ENCODE results near the gene CEACAM16. TPM values are rescaled to one million over a fixed set of nuclear protein-coding genes. Genes with fewer than 3 reads are reported as not detected.
"Not testable (repeated sequence)": the region's sequence is repeated elsewhere in the genome, so short reads cannot be mapped to it uniquely, and the experiment has no call there.

CEACAM16 gene
- total and polyA plus RNA-seq, 4 donors = 0.36 TPM; not detected in 3

DNA sequence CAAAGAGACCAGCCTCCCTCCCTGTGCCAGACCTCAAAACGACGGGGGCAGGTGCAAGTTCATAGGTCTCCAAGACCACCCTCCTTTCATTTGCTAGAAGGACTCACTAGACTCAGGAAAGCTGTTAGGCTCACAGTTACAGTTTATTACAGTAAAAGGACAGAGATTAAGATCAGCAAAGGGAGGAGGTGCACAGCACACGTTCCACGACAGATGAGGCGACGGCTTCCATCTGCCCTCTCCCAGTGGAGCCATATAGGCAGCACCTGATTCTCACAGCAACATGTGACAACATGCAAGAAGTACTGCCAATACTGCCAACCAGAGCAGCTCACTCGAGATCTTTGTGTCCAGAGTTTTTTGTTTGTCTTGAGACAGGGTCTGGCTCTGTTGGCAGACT lies 37.0 kb upstream of the CEACAM16 start:
- DNase-seq = no peak
- H3K9me3 ChIP-seq (ENCODE audit: control insufficient read depth, low read length) = no peaks in the 10 kb centered on the region
- H3K4me1 ChIP-seq (ENCODE audit: control insufficient read depth in 1 of 2, insufficient read depth in 2 of 2, low read length in 2 of 2) = no peaks in the 10 kb centered on the region
- WGBS, 2 donors = 62 to 70% methylated on average over 7 of the region's 7 CpGs
- ATAC-seq (ENCODE audit: low FRiP score) = no peak
- H3K36me3 ChIP-seq (ENCODE audit: control insufficient read depth in 1 of 2, insufficient read depth in 2 of 2, low read length in 1 of 2) = peaks cover 3 to 8% of the 10 kb centered on the region in 2 donors
- intact Hi-C loops (cut with DNase I) = no loop called here
- H3K27me3 ChIP-seq (ENCODE audit: control insufficient read depth in 1 of 2, insufficient read depth in 2 of 2, low read length in 1 of 2) = no peaks in the 10 kb centered on the region
- no peak overlapping the region for H3K27ac ChIP-seq (ENCODE audit: low read depth in 1 of 2, low read length in 2 of 2)
- H3K4me3 ChIP-seq (ENCODE audit: low read length in 2 of 2) = no peak overlapping the region

DNA sequence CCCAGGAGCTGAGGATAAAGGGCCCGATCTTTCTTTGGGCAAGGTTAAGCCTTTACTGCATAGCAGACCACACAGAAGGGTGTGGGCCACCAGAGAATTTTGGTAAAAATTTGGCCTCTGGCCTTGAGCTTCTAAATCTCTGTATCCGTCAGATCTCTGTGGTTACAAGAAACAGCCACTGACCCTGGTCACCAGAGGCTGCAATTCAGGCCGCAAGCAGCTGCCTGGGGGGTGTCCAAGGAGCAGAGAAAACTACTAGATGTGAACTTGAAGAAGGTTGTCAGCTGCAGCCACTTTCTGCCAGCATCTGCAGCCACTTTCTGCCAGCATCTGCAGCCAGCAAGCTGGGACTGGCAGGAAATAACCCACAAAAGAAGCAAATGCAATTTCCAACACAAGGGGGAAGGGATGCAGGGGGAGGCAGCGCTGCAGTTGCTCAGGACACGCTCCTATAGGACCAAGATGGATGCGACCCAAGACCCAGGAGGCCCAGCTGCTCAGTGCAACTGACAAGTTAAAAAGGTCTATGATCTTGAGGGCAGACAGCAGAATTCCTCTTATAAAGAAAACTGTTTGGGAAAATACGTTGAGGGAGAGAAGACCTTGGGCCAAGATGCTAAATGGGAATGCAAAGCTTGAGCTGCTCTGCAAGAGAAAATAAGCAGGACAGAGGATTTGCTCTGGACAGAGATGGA lies 36.1 kb upstream of the CEACAM16 start:
- intact Hi-C loops (cut with DNase I) = no loop called here
- no peaks in the 10 kb centered on the region for H3K4me1 ChIP-seq (ENCODE audit: control insufficient read depth in 1 of 2, insufficient read depth in 2 of 2, low read length in 2 of 2)
- 38 to 63% methylated on average over 7 of the region's 7 CpGs for WGBS, 2 donors
- H3K27ac ChIP-seq (ENCODE audit: low read depth in 1 of 2, low read length in 2 of 2) = no peak overlapping the region
- ATAC-seq (ENCODE audit: low FRiP score) (no peak), DNase-seq (no peak)
- peaks cover 3 to 8% of the 10 kb centered on the region in 2 donors for H3K36me3 ChIP-seq (ENCODE audit: control insufficient read depth in 1 of 2, insufficient read depth in 2 of 2, low read length in 1 of 2)
- no peaks in the 10 kb centered on the region for H3K9me3 ChIP-seq (ENCODE audit: control insufficient read depth, low read length)
- no peak overlapping the region for H3K4me3 ChIP-seq (ENCODE audit: low read length in 2 of 2)
- H3K27me3 ChIP-seq (ENCODE audit: control insufficient read depth in 1 of 2, insufficient read depth in 2 of 2, low read length in 1 of 2) = no peaks in the 10 kb centered on the region

DNA sequence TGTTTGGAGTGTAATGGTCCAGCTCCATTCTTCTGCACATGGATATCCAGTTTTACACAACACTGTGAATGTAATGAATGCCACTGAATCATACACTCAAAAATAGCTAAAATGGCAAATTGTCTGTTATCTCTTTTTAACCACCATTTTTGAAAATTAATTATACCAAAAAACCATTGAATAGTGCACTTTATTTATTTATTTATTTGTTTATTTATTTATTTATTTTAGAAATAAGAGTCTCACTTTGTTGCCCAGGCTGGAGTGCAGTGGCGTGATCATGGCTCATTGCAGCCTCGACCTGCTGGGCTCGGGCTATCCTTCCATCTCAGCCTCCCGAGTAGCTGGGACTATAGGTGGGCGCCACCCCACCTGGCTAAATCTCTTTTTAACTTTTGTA lies 35.0 kb upstream of the CEACAM16 start:
- Histone ChIP-seq H3K4me1 (ENCODE audit: control insufficient read depth in 1 of 2, insufficient read depth in 2 of 2, low read length in 2 of 2) (no peaks in the 10 kb centered on the region), H3K27me3 (ENCODE audit: control insufficient read depth in 1 of 2, insufficient read depth in 2 of 2, low read length in 1 of 2) (no peaks in the 10 kb centered on the region), H3K27ac (ENCODE audit: low read depth in 1 of 2, low read length in 2 of 2) (no peak overlapping the region), H3K9me3 (ENCODE audit: control insufficient read depth, low read length) (no peaks in the 10 kb centered on the region), H3K36me3 (ENCODE audit: control insufficient read depth in 1 of 2, insufficient read depth in 2 of 2, low read length in 1 of 2) (peaks cover 3 to 5% of the 10 kb centered on the region in 2 donors), H3K4me3 (ENCODE audit: low read length in 2 of 2) (no peak overlapping the region)
- intact Hi-C loops (cut with DNase I) = no loop called here
- ATAC-seq (ENCODE audit: low FRiP score) = no peak
- DNase-seq = no peak
- 95 to 97% methylated on average over 5 of the region's 5 CpGs for WGBS, 2 donors

DNA sequence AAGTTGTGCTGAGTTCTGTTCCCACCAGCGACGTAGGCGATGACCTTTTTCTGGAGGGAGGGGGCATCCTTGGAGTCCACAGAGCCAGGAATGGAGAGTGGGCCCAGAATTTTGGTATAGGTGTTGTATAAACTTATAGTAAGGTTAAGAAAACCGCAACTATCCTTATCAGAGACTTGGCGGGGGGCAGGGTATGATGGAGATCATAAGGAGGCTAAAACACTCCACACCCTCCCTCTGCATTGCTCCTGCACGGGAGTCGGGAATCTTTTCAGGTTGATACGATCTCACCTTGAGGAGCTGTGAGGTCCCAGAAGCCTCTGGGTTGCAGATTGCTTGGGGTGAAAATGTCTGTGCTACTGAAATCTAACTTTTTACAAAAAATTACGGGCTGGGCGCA lies 34.0 kb upstream of the CEACAM16 start:
- Histone ChIP-seq H3K4me1 (ENCODE audit: control insufficient read depth in 1 of 2, insufficient read depth in 2 of 2, low read length in 2 of 2) (no peaks in the 10 kb centered on the region), H3K27me3 (ENCODE audit: control insufficient read depth in 1 of 2, insufficient read depth in 2 of 2, low read length in 1 of 2) (no peaks in the 10 kb centered on the region), H3K36me3 (ENCODE audit: control insufficient read depth in 1 of 2, insufficient read depth in 2 of 2, low read length in 1 of 2) (peaks cover 0 to 3% of the 10 kb centered on the region in 2 donors), H3K27ac (ENCODE audit: low read depth in 1 of 2, low read length in 2 of 2) (no peak overlapping the region), H3K9me3 (ENCODE audit: control insufficient read depth, low read length) (no peaks in the 10 kb centered on the region), H3K4me3 (ENCODE audit: low read length in 2 of 2) (no peak overlapping the region)
- ATAC-seq (ENCODE audit: low FRiP score) (no peak), DNase-seq (no peak)
- intact Hi-C loops (cut with DNase I) = no loop called here
- 90 to 92% methylated on average over 10 of the region's 10 CpGs for WGBS, 2 donors

DNA sequence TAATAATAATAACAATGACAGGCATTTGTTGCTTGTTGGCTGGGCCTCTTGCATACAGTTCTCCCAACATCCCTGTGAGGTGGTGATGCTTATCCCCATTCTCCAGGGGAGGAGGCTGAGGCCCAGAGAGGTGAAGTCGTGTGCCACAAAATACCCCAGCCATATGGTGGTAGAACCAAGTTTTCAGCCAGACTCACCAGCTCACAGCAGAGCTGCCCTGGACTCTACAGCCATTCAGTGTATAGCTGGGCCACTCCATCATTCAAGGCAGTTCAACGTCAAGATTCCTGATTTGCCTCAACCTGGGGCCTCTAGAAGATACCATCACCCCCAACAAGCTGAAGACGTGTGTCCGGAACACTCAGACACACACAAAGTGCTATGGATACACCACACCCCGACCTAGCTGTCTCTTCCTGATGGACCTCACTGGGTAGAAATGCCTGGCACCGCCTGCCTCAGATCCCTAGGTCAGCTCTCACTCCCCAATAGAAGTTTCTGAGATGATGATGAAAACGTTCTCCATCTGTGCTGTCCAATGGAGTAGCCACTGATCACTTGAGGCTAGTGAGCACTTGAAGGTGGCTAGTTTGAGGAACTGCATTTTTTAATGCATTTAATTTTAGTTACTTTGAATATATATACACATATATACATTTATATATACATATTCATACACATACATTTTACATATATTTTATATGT lies 31.9 kb upstream of the CEACAM16 start:
- no peaks in the 10 kb centered on the region for H3K4me1 ChIP-seq (ENCODE audit: control insufficient read depth in 1 of 2, insufficient read depth in 2 of 2, low read length in 2 of 2)
- 81 to 84% methylated on average over 7 of the region's 7 CpGs for WGBS, 2 donors
- ATAC-seq (ENCODE audit: low FRiP score) = no peak

DNA sequence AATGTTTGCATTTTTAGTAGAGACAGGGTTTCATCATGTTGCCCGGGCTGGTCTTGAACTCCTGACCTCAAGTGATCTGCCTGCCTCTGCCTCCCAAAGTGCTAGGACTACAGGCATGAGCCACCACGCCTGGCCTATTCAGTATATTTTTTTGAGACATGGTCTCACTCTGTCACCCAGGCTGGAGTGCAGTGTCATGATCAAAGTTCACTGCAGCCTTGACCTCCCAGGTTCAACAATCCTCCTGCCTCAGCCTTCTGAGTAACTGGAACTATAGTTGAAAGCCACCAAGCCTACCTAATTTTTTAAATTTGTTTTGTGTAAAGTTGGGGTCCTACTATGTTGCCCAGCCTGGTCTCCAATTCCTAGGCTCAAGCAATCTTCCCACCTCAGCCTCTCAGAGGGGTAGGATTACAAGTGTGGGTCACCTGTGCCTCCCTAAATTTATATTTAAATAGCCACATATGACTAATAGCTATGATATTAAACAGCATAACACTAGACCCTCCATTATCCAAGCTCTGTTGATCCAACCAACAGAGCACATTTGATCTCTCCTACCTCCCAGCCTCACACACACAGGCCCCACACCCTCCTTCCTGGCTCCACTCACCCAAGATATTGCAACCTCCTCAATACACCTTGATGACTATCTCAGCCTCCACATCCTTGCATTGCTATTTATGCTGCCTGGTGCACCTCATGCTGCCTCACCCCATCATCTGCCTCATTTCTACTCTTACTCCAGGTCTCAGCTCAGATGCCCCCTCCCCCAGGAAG lies 29.8 kb upstream of the CEACAM16 start:
- no peak overlapping the region for H3K27ac ChIP-seq (ENCODE audit: low read depth in 1 of 2, low read length in 2 of 2)
- H3K4me1 ChIP-seq (ENCODE audit: control insufficient read depth in 1 of 2, insufficient read depth in 2 of 2, low read length in 2 of 2) = no peaks in the 10 kb centered on the region
- WGBS, 2 donors = 82 to 83% methylated on average over 2 of the region's 2 CpGs
- H3K4me3 ChIP-seq (ENCODE audit: low read length in 2 of 2) = no peak overlapping the region
- intact Hi-C loops (cut with DNase I) = no loop called here
- ATAC-seq (ENCODE audit: low FRiP score) = no peak
- H3K27me3 ChIP-seq (ENCODE audit: control insufficient read depth in 1 of 2, insufficient read depth in 2 of 2, low read length in 1 of 2) = no peaks in the 10 kb centered on the region
- no peaks in the 10 kb centered on the region for H3K9me3 ChIP-seq (ENCODE audit: control insufficient read depth, low read length)
- H3K36me3 ChIP-seq (ENCODE audit: control insufficient read depth in 1 of 2, insufficient read depth in 2 of 2, low read length in 1 of 2) = no peaks in the 10 kb centered on the region
- no peak for DNase-seq

More for the DNA sequence above, 31.9 kb upstream of the CEACAM16 start:
- Histone ChIP-seq H3K4me3 (ENCODE audit: low read length in 2 of 2) (no peak overlapping the region), H3K27me3 (ENCODE audit: control insufficient read depth in 1 of 2, insufficient read depth in 2 of 2, low read length in 1 of 2) (no peaks in the 10 kb centered on the region), H3K27ac (ENCODE audit: low read depth in 1 of 2, low read length in 2 of 2) (no peak overlapping the region), H3K9me3 (ENCODE audit: control insufficient read depth, low read length) (no peaks in the 10 kb centered on the region), H3K36me3 (ENCODE audit: control insufficient read depth in 1 of 2, insufficient read depth in 2 of 2, low read length in 1 of 2) (peaks cover 0 to 3% of the 10 kb centered on the region in 2 donors)
- DNase-seq = no peak
- intact Hi-C loops (cut with DNase I) = no loop called here

DNA sequence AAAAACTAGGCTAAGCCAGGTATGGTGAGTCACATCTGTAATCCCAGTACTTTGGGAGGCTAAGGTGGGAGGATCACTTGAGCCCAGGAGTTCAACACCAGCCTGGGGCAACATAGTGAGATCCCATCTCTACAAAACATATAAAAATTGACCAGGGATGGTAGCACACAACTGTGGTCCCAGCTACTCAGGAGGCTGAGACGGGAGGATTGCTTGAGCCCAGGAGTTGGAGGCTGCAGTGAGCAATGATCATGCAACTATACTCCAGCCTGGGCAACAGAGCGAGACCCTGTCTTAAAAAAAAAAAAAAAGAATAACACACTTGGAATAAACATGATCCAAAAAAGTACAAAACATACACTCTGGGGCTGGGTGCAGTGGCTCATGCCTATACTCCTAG lies 28.9 kb upstream of the CEACAM16 start:
- intact Hi-C loops (cut with DNase I); H3K4me1 ChIP-seq (ENCODE audit: control insufficient read depth in 1 of 2, insufficient read depth in 2 of 2, low read length in 2 of 2); DNase-seq; H3K4me3 ChIP-seq (ENCODE audit: low read length in 2 of 2); H3K27me3 ChIP-seq (ENCODE audit: control insufficient read depth in 1 of 2, insufficient read depth in 2 of 2, low read length in 1 of 2); H3K27ac ChIP-seq (ENCODE audit: low read depth in 1 of 2, low read length in 2 of 2); H3K9me3 ChIP-seq (ENCODE audit: control insufficient read depth, low read length); ATAC-seq (ENCODE audit: low FRiP score); H3K36me3 ChIP-seq (ENCODE audit: control insufficient read depth in 1 of 2, insufficient read depth in 2 of 2, low read length in 1 of 2): not testable (repeated sequence)
- 96 to 98% methylated on average over 2 of the region's 2 CpGs for WGBS, 2 donors

DNA sequence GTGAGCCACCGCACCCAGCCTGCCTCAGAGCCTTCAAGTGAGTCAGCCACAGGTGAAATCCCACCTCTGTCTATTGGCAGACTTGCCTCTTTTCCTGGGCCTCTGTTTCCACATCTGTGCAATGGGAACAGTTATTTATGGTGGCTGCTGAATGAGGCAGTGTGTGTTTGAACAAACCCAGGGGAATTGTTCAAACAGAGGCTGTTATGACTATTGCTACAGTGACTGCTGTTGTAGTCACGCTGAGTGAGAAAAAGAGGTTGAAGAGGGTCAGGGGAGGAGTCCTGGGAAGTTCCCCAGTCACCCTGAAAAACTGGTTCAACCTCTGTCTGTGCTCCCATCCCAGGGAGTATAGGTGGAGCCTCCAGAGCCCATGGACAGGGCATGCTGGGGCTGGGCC lies 27.6 kb upstream of the CEACAM16 start, which contains the start of gene CEACAM19:
Gene CEACAM19 (plus strand): TSS at position 83 of the 400 bp plus-strand sequence. CDS start 450 bp downstream, outside the sequence.
- DNase-seq = no peak
- ATAC-seq (ENCODE audit: low FRiP score) = no peak
- no peaks in the 10 kb centered on the region for H3K27me3 ChIP-seq (ENCODE audit: control insufficient read depth in 1 of 2, insufficient read depth in 2 of 2, low read length in 1 of 2)
- intact Hi-C loops (cut with DNase I) = no loop called here
- 73 to 75% methylated on average over 2 of the region's 2 CpGs for WGBS, 2 donors
- no peaks in the 10 kb centered on the region for H3K36me3 ChIP-seq (ENCODE audit: control insufficient read depth in 1 of 2, insufficient read depth in 2 of 2, low read length in 1 of 2)
- no peak within 1 kb of the TSS for H3K27ac ChIP-seq (ENCODE audit: low read depth in 1 of 2, low read length in 2 of 2)
- no peak within 1 kb of the TSS for H3K4me3 ChIP-seq (ENCODE audit: low read length in 2 of 2)
- H3K4me1 ChIP-seq (ENCODE audit: control insufficient read depth in 1 of 2, insufficient read depth in 2 of 2, low read length in 2 of 2) = no peaks in the 10 kb centered on the region
- H3K9me3 ChIP-seq (ENCODE audit: control insufficient read depth, low read length) = no peaks in the 10 kb centered on the region
